Activated naive CD8-positive, alpha-beta T cell treated with anti-CD3 and anti-CD28 coated beads, Interleukin-2, amount 50 U/mL, for 24 hours (primary cell): Measurements from ENCODE around the gene LIMS1.

Experiments
- ATAC-seq: fragments of 150-1000 bp; cut with Tn5 transposase; one replicate; pipeline ENCODE4 v1.10.0; 2021
- DNase-seq: peaks from one replicate; pipeline ENCODE4 v3.0.0; 2021
- H3K27ac Mint-ChIP-seq: one replicate; pipeline ENCODE4 v1.8.0; 2021; ENCODE audit warnings: mild to moderate bottlenecking, mixed read lengths
- H3K27me3 Mint-ChIP-seq: one replicate; pipeline ENCODE4 v1.8.0; 2021; ENCODE audit warnings: mixed read lengths
- H3K36me3 Mint-ChIP-seq: one replicate; pipeline ENCODE4 v1.8.0; 2021; ENCODE audit warnings: low read depth, mixed read lengths
- H3K4me1 Mint-ChIP-seq: one replicate; pipeline ENCODE4 v1.8.0; 2021; ENCODE audit warnings: mixed read lengths
- H3K4me3 Mint-ChIP-seq: one replicate; pipeline ENCODE4 v1.8.0; 2021; ENCODE audit warnings: mild to moderate bottlenecking, moderate library complexity, mixed read lengths
- H3K9me3 Mint-ChIP-seq: one replicate; pipeline ENCODE4 v1.8.0; 2021; ENCODE audit warnings: mixed read lengths

LIMS1 gene

GRCh38 chr2:108562274-108562673 is 28.0 kb downstream of the LIMS1 start:
- DNase-seq (no peak), ATAC-seq (no peak)
- no peaks in the 10 kb centered on the region for H3K9me3 Mint-ChIP-seq
- no peak overlapping the region for H3K27ac Mint-ChIP-seq
- H3K36me3 Mint-ChIP-seq: no peaks in the 10 kb centered on the region
- peaks cover 7% of the 10 kb centered on the region for H3K4me1 Mint-ChIP-seq
- no peak overlapping the region for H3K4me3 Mint-ChIP-seq
- H3K27me3 Mint-ChIP-seq: no peaks in the 10 kb centered on the region

- no peak for DNase-seq
- no peak for ATAC-seq
- H3K9me3 Mint-ChIP-seq: no peaks in the 10 kb centered on the region
- H3K27me3 Mint-ChIP-seq: no peaks in the 10 kb centered on the region
- H3K4me3 Mint-ChIP-seq: no peak overlapping the region
- no peak overlapping the region for H3K27ac Mint-ChIP-seq
- H3K36me3 Mint-ChIP-seq: peaks cover 2% of the 10 kb centered on the region
- H3K4me1 Mint-ChIP-seq: peaks cover 7% of the 10 kb centered on the region
Measured at GRCh38 chr2:108564510-108564909, 30.2 kb downstream of the LIMS1 start.

GRCh38 chr2:108565778-108566375 is 31.6 kb downstream of the LIMS1 start:
- no peak overlapping the region for H3K4me3 Mint-ChIP-seq
- H3K27me3 Mint-ChIP-seq: no peaks in the 10 kb centered on the region
- no peaks in the 10 kb centered on the region for H3K9me3 Mint-ChIP-seq
- DNase-seq: no peak
- peak; percentile 66 for ATAC-seq
- H3K27ac Mint-ChIP-seq: no peak overlapping the region
- H3K36me3 Mint-ChIP-seq: peaks cover 2% of the 10 kb centered on the region
- peaks cover 7% of the 10 kb centered on the region for H3K4me1 Mint-ChIP-seq

GRCh38 chr2:108570416-108570815 is 36.1 kb downstream of the LIMS1 start:
- H3K9me3 Mint-ChIP-seq: no peaks in the 10 kb centered on the region
- H3K27me3 Mint-ChIP-seq: no peaks in the 10 kb centered on the region
- peaks cover 18% of the 10 kb centered on the region for H3K4me1 Mint-ChIP-seq
- peaks cover 2% of the 10 kb centered on the region for H3K36me3 Mint-ChIP-seq
- no peak for ATAC-seq
- no peak overlapping the region for H3K27ac Mint-ChIP-seq
- no peak overlapping the region for H3K4me3 Mint-ChIP-seq
- no peak for DNase-seq

- peaks cover 15% of the 10 kb centered on the region for H3K4me1 Mint-ChIP-seq
- ATAC-seq (no peak), DNase-seq (no peak)
- peaks cover 2% of the 10 kb centered on the region for H3K36me3 Mint-ChIP-seq
- H3K27ac Mint-ChIP-seq: no peak overlapping the region
- no peaks in the 10 kb centered on the region for H3K9me3 Mint-ChIP-seq
- H3K27me3 Mint-ChIP-seq: no peaks in the 10 kb centered on the region
- H3K4me3 Mint-ChIP-seq: no peak overlapping the region
Measured at GRCh38 chr2:108571286-108571685, 37.0 kb downstream of the LIMS1 start.

GRCh38 chr2:108573061-108573460 is 38.8 kb downstream of the LIMS1 start:
- peaks cover 2% of the 10 kb centered on the region for H3K36me3 Mint-ChIP-seq
- no peaks in the 10 kb centered on the region for H3K9me3 Mint-ChIP-seq
- ATAC-seq: no peak
- H3K27ac Mint-ChIP-seq: no peak overlapping the region
- no peak for DNase-seq
- H3K4me1 Mint-ChIP-seq: peaks cover 15% of the 10 kb centered on the region
- no peak overlapping the region for H3K4me3 Mint-ChIP-seq
- no peaks in the 10 kb centered on the region for H3K27me3 Mint-ChIP-seq

GRCh38 chr2:108574332-108574731 is 40.1 kb downstream of the LIMS1 start:
- peaks cover 15% of the 10 kb centered on the region for H3K4me1 Mint-ChIP-seq
- H3K27ac Mint-ChIP-seq: no peak overlapping the region
- ATAC-seq: no peak
- no peaks in the 10 kb centered on the region for H3K36me3 Mint-ChIP-seq
- H3K4me3 Mint-ChIP-seq: no peak overlapping the region
- no peak for DNase-seq
- H3K27me3 Mint-ChIP-seq: no peaks in the 10 kb centered on the region
- no peaks in the 10 kb centered on the region for H3K9me3 Mint-ChIP-seq

- Mint-ChIP-seq H3K27me3 (no peaks in the 10 kb centered on the region), H3K4me1 (peaks cover 23% of the 10 kb centered on the region), H3K36me3 (no peaks in the 10 kb centered on the region), H3K4me3 (no peak overlapping the region), H3K27ac (no peak overlapping the region), H3K9me3 (no peaks in the 10 kb centered on the region)
- ATAC-seq: peak; percentile 15
- no peak for DNase-seq
Measured at GRCh38 chr2:108575132-108575966, 41.1 kb downstream of the LIMS1 start.

- Mint-ChIP-seq H3K27me3 (no peaks in the 10 kb centered on the region), H3K4me1 (peaks cover 36% of the 10 kb centered on the region), H3K36me3 (no peaks in the 10 kb centered on the region), H3K27ac (no peak overlapping the region), H3K9me3 (no peaks in the 10 kb centered on the region), H3K4me3 (no peak overlapping the region)
- ATAC-seq (no peak), DNase-seq (no peak)
Measured at GRCh38 chr2:108577099-108577498, 42.8 kb downstream of the LIMS1 start.

GRCh38 chr2:108579623-108580022 is 45.4 kb downstream of the LIMS1 start:
- H3K27ac Mint-ChIP-seq: no peak overlapping the region
- no peak overlapping the region for H3K4me3 Mint-ChIP-seq
- H3K9me3 Mint-ChIP-seq: no peaks in the 10 kb centered on the region
- DNase-seq (no peak), ATAC-seq (no peak)
- peaks cover 39% of the 10 kb centered on the region for H3K4me1 Mint-ChIP-seq
- no peaks in the 10 kb centered on the region for H3K36me3 Mint-ChIP-seq
- no peaks in the 10 kb centered on the region for H3K27me3 Mint-ChIP-seq

GRCh38 chr2:108580050-108580449 is 45.8 kb downstream of the LIMS1 start:
- H3K4me3 Mint-ChIP-seq: no peak overlapping the region

GRCh38 chr2:108583903-108584520 is 49.7 kb downstream of the LIMS1 start:
- no peaks in the 10 kb centered on the region for H3K9me3 Mint-ChIP-seq
- H3K4me1 Mint-ChIP-seq: peaks cover 41% of the 10 kb centered on the region
- peak; percentile 49 for DNase-seq
- H3K4me3 Mint-ChIP-seq: no peak overlapping the region
- no peaks in the 10 kb centered on the region for H3K27me3 Mint-ChIP-seq
- H3K36me3 Mint-ChIP-seq: no peaks in the 10 kb centered on the region
- ATAC-seq: peak; percentile 85
- H3K27ac Mint-ChIP-seq: no peak overlapping the region

More at GRCh38 chr2:108580050-108580449, 45.8 kb downstream of the LIMS1 start:
- Mint-ChIP-seq H3K36me3 (no peaks in the 10 kb centered on the region), H3K4me1 (peaks cover 35% of the 10 kb centered on the region), H3K27me3 (no peaks in the 10 kb centered on the region), H3K27ac (no peak overlapping the region), H3K9me3 (no peaks in the 10 kb centered on the region)
- no peak for ATAC-seq
- no peak for DNase-seq

- Mint-ChIP-seq H3K36me3 (no peaks in the 10 kb centered on the region), H3K9me3 (no peaks in the 10 kb centered on the region), H3K27me3 (no peaks in the 10 kb centered on the region), H3K4me1 (peaks cover 45% of the 10 kb centered on the region), H3K4me3 (no peak overlapping the region), H3K27ac (no peak overlapping the region)
- no peak for DNase-seq
- ATAC-seq: no peak
Measured at GRCh38 chr2:108585436-108585835, 51.2 kb downstream of the LIMS1 start.

GRCh38 chr2:108586116-108586515 is 51.8 kb downstream of the LIMS1 start:
- peaks cover 45% of the 10 kb centered on the region for H3K4me1 Mint-ChIP-seq
- H3K27ac Mint-ChIP-seq: no peak overlapping the region
- no peak for DNase-seq
- ATAC-seq: no peak
- H3K4me3 Mint-ChIP-seq: no peak overlapping the region
- no peaks in the 10 kb centered on the region for H3K36me3 Mint-ChIP-seq
- H3K9me3 Mint-ChIP-seq: no peaks in the 10 kb centered on the region
- no peaks in the 10 kb centered on the region for H3K27me3 Mint-ChIP-seq

- Mint-ChIP-seq H3K27me3 (no peaks in the 10 kb centered on the region), H3K4me1 (peaks cover 45% of the 10 kb centered on the region), H3K9me3 (no peaks in the 10 kb centered on the region), H3K27ac (no peak overlapping the region), H3K4me3 (no peak overlapping the region), H3K36me3 (no peaks in the 10 kb centered on the region)
- no peak for DNase-seq
- no peak for ATAC-seq
Measured at GRCh38 chr2:108586631-108587030, 52.4 kb downstream of the LIMS1 start.
